ENCODE results near the gene SZT2. TPM values are rescaled to one million over a fixed set of nuclear protein-coding genes. Genes with fewer than 3 reads are reported as not detected.

SZT2 gene
- total and polyA plus RNA-seq, 2 of the 4 experiments (the other 2 are of a cell fraction): 9.5 to 14.3 TPM

GRCh38 chr1:43405876-43406234 is 16.2 kb downstream of the SZT2 start:
- DNase-seq (no peak), ATAC-seq (ENCODE audit: low read depth) (no peak)
- H2BK5ac ChIP-seq (ENCODE audit: low read depth, low read length, poor library complexity, severe bottlenecking): no peak overlapping the region
- H3K18ac ChIP-seq (ENCODE audit: low read depth, low read length): no peak overlapping the region
- intact Hi-C loops (cut with micrococcal nuclease) (no loop called here), in situ Hi-C loops (cut with MboI; ENCODE audit: low sequenced_read_pairs) (loop anchor here (25.0 kb wide), 1 partner anchor 494 kb away; no protein-coding TSS in a partner anchor), dilution Hi-C loops (cut with HindIII; ENCODE audit: low sequenced_read_pairs, unreplicated experiment) (no loop called here)
- H2AK5ac ChIP-seq (ENCODE audit: low read depth, low read length): no peak overlapping the region
- WGBS, 2 experiments (ENCODE audit: extremely low coverage in 2 of 2, insufficient read length in 1 of 2): 95 to 100% methylated on average over 1 to 2 of the region's 2 CpGs
- peaks cover 41% of the 10 kb centered on the region for H3K36me3 ChIP-seq (ENCODE audit: control insufficient read depth, insufficient read depth, low read length)
- H3K9me3 ChIP-seq (ENCODE audit: control insufficient read depth, insufficient read depth, low read length): no peaks in the 10 kb centered on the region
- no peak overlapping the region for H2AK9ac ChIP-seq (replicated peaks; ENCODE audit: low read depth, low read length, poor library complexity)
- H4K5ac ChIP-seq (ENCODE audit: low read depth, low read length): no peak overlapping the region
- no peak overlapping the region for H3K56ac ChIP-seq (ENCODE audit: extremely low read depth, insufficient read depth, low read length)
- H3K14ac ChIP-seq (replicated peaks; ENCODE audit: low read depth, low read length): no peak overlapping the region
- H3K4ac ChIP-seq (ENCODE audit: low read depth, low read length): no peak overlapping the region
- H4K8ac ChIP-seq (ENCODE audit: low read depth in 2 of 2, low read length in 2 of 2): no peak overlapping the region
- H2BK15ac ChIP-seq (ENCODE audit: low read depth, low read length): no peak overlapping the region
- H3K27ac ChIP-seq (ENCODE audit: insufficient read depth, low read length): no peak overlapping the region
- no peak overlapping the region for H3K23ac ChIP-seq (ENCODE audit: low read depth, low read length)
- H2BK20ac ChIP-seq (ENCODE audit: low read depth, low read length): no peak overlapping the region
- CTCF ChIA-PET: interaction anchor here (1.1 kb wide), 1 partner anchor 8 kb away, joined by 3 read pairs; no protein-coding TSS in a partner anchor
- POLR2A ChIA-PET (ENCODE audit: unreplicated experiment): no interaction called here
- no peak overlapping the region for H3K4me2 ChIP-seq (ENCODE audit: low read depth, low read length)
- H3K9me1 ChIP-seq (ENCODE audit: insufficient read depth, low read length): peaks cover 8% of the 10 kb centered on the region; the same call in 1 of the 2 replicates
- H2BK120ac ChIP-seq (ENCODE audit: low read depth, low read length): no peak overlapping the region
- no peaks in the 10 kb centered on the region for H3K27me3 ChIP-seq (ENCODE audit: control insufficient read depth, insufficient read depth, low read length)
- peaks cover 21 to 31% of the 10 kb centered on the region in 2 experiments for H3K79me1 ChIP-seq (ENCODE audit: low read depth in 1 of 2, low read length in 2 of 2)
- H3K9ac ChIP-seq (ENCODE audit: low read depth, low read length): no peak overlapping the region
- TF ChIP-seq BHLHE40 (IDR thresholded peaks at IDR 0.05; ENCODE audit: low read depth, low read length) (no peak), RAD21 (IDR thresholded peaks at IDR 0.05; ENCODE audit: low read length) (no peak), MAFK (IDR thresholded peaks at IDR 0.05; ENCODE audit: low read depth, low read length) (no peak), CEBPB (IDR thresholded peaks at IDR 0.05; ENCODE audit: low read depth, low read length) (no peak), FOS (IDR thresholded peaks at IDR 0.05; ENCODE audit: low read depth, low read length) (no peak), POLR2A (IDR thresholded peaks at IDR 0.05; ENCODE audit: low read depth, low read length) (no peak), CHD1 (IDR thresholded peaks at IDR 0.05; ENCODE audit: low read depth, low read length) (no peak), NFE2L2 (IDR thresholded peaks at IDR 0.05; ENCODE audit: low read depth, low read length) (no peak)
- TF ChIP-seq, protein P1, sequence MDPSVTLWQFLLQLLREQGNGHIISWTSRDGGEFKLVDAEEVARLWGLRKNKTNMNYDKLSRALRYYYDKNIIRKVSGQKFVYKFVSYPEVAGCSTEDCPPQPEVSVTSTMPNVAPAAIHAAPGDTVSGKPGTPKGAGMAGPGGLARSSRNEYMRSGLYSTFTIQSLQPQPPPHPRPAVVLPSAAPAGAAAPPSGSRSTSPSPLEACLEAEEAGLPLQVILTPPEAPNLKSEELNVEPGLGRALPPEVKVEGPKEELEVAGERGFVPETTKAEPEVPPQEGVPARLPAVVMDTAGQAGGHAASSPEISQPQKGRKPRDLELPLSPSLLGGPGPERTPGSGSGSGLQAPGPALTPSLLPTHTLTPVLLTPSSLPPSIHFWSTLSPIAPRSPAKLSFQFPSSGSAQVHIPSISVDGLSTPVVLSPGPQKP (IDR thresholded peaks at IDR 0.05; ENCODE audit: borderline replicate concordance, low read depth, low read length): no peak
- H4K20me1 ChIP-seq (ENCODE audit: insufficient read depth, low read length): no peaks in the 10 kb centered on the region
- no peak overlapping the region for H4K91ac ChIP-seq (ENCODE audit: insufficient read depth, low read depth, low read length)
- H2AFZ ChIP-seq (replicated peaks; ENCODE audit: low read length, poor library complexity): no peak overlapping the region
- no peak overlapping the region for H3K4me3 ChIP-seq (ENCODE audit: insufficient read depth, low read depth, low read length)
- BruUV-seq (replicated peaks): no TSS peak
- peaks cover 4% of the 10 kb centered on the region; the same call in 1 of the 2 replicates for H3K4me1 ChIP-seq (ENCODE audit: control insufficient read depth, insufficient read depth, low read length)
